Heart left ventricle (tissue), 16 donors: ENCODE results near the gene CLCA2. TPM values are rescaled to one million over a fixed set of nuclear protein-coding genes. Genes with fewer than 3 reads are reported as not detected.

ENCODE experiments used
- ATAC-seq, 4 donors: fragments of 200-7000 bp; cut with Tn5 transposase; one replicate each; pipeline ENCODE4 v1.9.1; 2020 to 2022; ENCODE audit warnings: moderate library complexity in 4 of 4, mild to moderate bottlenecking in 3 of 4, moderate number of reproducible peaks in 1 of 4
- DNase-seq, 5 donors: peaks; one replicate each; pipeline ENCODE4 v3.0.0-alpha.2; 2020
- H3K27ac ChIP-seq, 12 donors: fragments of 200-600 bp; sonication (generic) in 4 of 12; one replicate each; pipeline versions ENCODE4 v1.5.0 to v1.8.0; 2016 to 2022; ENCODE audit warnings: mild to moderate bottlenecking in 2 of 12
- H3K27me3 ChIP-seq, 9 donors: fragments of 200-600 bp; sonication (generic) in 2 of 9; one replicate each; pipeline versions ENCODE4 v1.5.1 to v1.8.0; 2016 to 2022; ENCODE audit warnings: mild to moderate bottlenecking in 3 of 9
- H3K36me3 ChIP-seq, 9 donors: fragments of 200-600 bp; sonication (generic) in 2 of 9; one replicate each; pipeline versions ENCODE4 v1.5.0 to v1.8.0; 2018 to 2022; ENCODE audit warnings: mild to moderate bottlenecking in 2 of 9
- H3K4me1 ChIP-seq, 12 donors: fragments of 200-600 bp; sonication (generic) in 4 of 12; one replicate each; pipeline versions ENCODE4 v1.5.0 to v1.8.0; 2016 to 2022; ENCODE audit warnings: mild to moderate bottlenecking in 3 of 12
- H3K4me3 ChIP-seq, 12 donors: fragments of 200-600 bp; sonication (generic) in 4 of 12; one replicate each; pipeline versions ENCODE4 v1.5.0 to v1.8.0; 2017 to 2022; ENCODE audit warnings: mild to moderate bottlenecking in 9 of 12, moderate library complexity in 4 of 12
- H3K9me3 ChIP-seq, 12 donors: fragments of 200-600 bp; sonication (generic) in 4 of 12; one replicate each; pipeline versions ENCODE4 v1.5.0 to v1.8.0; 2016 to 2022; ENCODE audit warnings: mild to moderate bottlenecking in 1 of 12
- CTCF ChIP-seq, 12 donors: fragments of 200-600 bp; sonication (generic) in 4 of 12; IDR thresholded peaks; one replicate each; pipeline versions ENCODE4 v1.5.0 to v1.8.0; 2018 to 2022; ENCODE audit warnings: antibody characterized with exemption in 12 of 12, mild to moderate bottlenecking in 5 of 12
- POLR2A ChIP-seq, 2 donors: fragments of 450-650 bp; IDR thresholded peaks; one replicate each; pipeline ENCODE4 v1.6.1; 2017; ENCODE audit warnings: antibody characterized with exemption in 2 of 2, mild to moderate bottlenecking in 2 of 2, moderate library complexity in 2 of 2
- WGBS, 4 donors: extraction: QIAGEN DNeasy Blood & Tissue Kit in 2 of 4; methylation state at CpG; one replicate each; pipeline versions ENCODE4 v1.1.5 to v1.1.7; 2013 to 2018; 5-methylcytosine and 5-hydroxymethylcytosine counted together
- intact Hi-C, 10 donors: fragments of 100-400 bp; cut with DNase I; formaldehyde crosslinking; loops; one replicate each; pipeline versions ENCODE4 v1.11.1 to v1.14.2; 2022
- polyA plus RNA-seq, 2 donors: library from polyadenylated mRNA; stranded (reverse); fragments of 200-250 nt; gene quantifications; one replicate each; pipeline ENCODE4 v1.2.3, GENCODE V29; 2013
- total RNA-seq, 9 donors: library from RNA; depleted of rRNA in 2 of 9; stranded (reverse); fragments of >200 nt in 2 of 9; fragmentation: NEBNext Ultra II Directional in 3 of 9; extraction: Animal tissue kit (Norgen Biotek cat#: 25700) in 3 of 9; gene quantifications; one replicate each; pipeline versions ENCODE4 v1.1.0 to v1.2.4, GENCODE V29; 2016 to 2023
- donor health status: ischemic (EF 13 %, LVEDD 7.1; RV severe dilation, severe dysfunction).
- donor health status: healthy with polysubstance abuse.
- donor health status: DM: no; HTN: yes; CAD: no.
- donor health status: DM: no; HTN: no; CAD: no.
- donor health status: ischemic (EF 25% LVEDD 6.9; RV normal size, moderate dysfunction).
- donor health status: ischemic (EF 25% LVEDD 5.7; RV mildly dilated, moderate dysfunction).
- donor health status: healthy.
- donor health status: DM: yes; HTN: yes; CAD: no.
- donor health status: ischemic (EF 35%, LVEDD 5.7; RV mildly dilated, moderate dysfunction).
- donor health status: nonischemic (EF 11% LVEDD 7.7; RV severe dilation, severe dysfunction).
- donor health status: DM: yes; HTN: yes; CAD: no.
- donor health status: PGD.
- donor health status: ischemic (EF 29% LVEDD 5.4; RV normal size, mild dysfunction).
- donor health status: nonischemic (EF 23%, LVEDD 6.1; RV moderate dilation, normal function).

The CLCA2 gene
- total and polyA plus RNA-seq, 11 donors = 0.07 to 0.24 (median 0.16) TPM; not detected in 8

- 75 to 87% (median 78%) methylated on average over 7 of the region's 7 CpGs for WGBS, 4 donors
- H3K9me3 ChIP-seq = no peaks in the 10 kb centered on the region
- no peak within 1 kb of the TSS for H3K4me3 ChIP-seq
- H3K27ac ChIP-seq = no peak within 1 kb of the TSS
- intact Hi-C loops = no loop called here
- H3K4me1 ChIP-seq = no peaks in the 10 kb centered on the region
- TF ChIP-seq POLR2A (IDR thresholded peaks at IDR 0.05) = no peak
- no peaks in the 10 kb centered on the region for H3K36me3 ChIP-seq
- H3K27me3 ChIP-seq = no peaks in the 10 kb centered on the region
- ATAC-seq (no peak), DNase-seq (no peak)
Observed at GRCh38 chr1:86468501-86468977, 44.6 kb downstream of the CLCA2 start, which contains the start of gene CLCA1. Gene CLCA1 (plus strand): TSS chr1:86468927. CDS start chr1:86468972, 45 bp downstream.

- DNase-seq = no peak
- Histone ChIP-seq H3K27me3 (no peaks in the 10 kb centered on the region), H3K4me3 (no peak overlapping the region), H3K27ac (no peak overlapping the region), H3K9me3 (no peaks in the 10 kb centered on the region), H3K4me1 (no peaks in the 10 kb centered on the region), H3K36me3 (no peaks in the 10 kb centered on the region)
- TF ChIP-seq CTCF (IDR thresholded peaks at IDR 0.05) = no peak
- TF ChIP-seq POLR2A (IDR thresholded peaks at IDR 0.05) = no peak
- intact Hi-C loops = loop anchor here in 9 of 10 donors (5.0 to 10.0 kb wide), 5 partner anchors 36 to 274 kb away; no protein-coding TSS in a partner anchor
- WGBS, 4 donors = 79 to 89% (median 84%) methylated on average over 10 of the region's 10 CpGs
- peak in 1 of 4 donors; percentile 32 for ATAC-seq
Observed at GRCh38 chr1:86470859-86471258, 46.9 kb downstream of the CLCA2 start.

DNA sequence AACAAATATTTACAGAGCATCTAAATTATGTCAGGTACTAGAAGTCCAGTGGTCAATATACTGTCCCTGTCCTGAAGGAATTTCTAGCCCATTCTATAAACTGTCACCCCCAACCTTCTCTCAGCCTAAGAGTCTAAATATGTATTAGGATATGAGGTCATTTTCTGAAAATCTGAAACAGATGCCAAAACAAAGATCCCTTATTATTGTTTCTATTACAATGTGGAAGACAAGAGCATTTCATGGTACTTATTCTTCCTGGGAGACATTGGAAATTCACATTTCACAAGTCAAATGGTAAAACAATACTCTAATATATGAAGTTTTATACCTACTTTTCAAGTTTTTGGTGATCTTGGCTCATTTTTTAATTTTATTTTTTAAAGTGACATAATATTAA, 47.3 kb downstream of the CLCA2 start:
- ATAC-seq = no peak
- Histone ChIP-seq H3K4me3 (no peak overlapping the region), H3K36me3 (no peaks in the 10 kb centered on the region), H3K27ac (no peak overlapping the region), H3K4me1 (no peaks in the 10 kb centered on the region), H3K27me3 (no peaks in the 10 kb centered on the region), H3K9me3 (no peaks in the 10 kb centered on the region)
- no peak for TF ChIP-seq CTCF (IDR thresholded peaks at IDR 0.05)
- no peak for TF ChIP-seq POLR2A (IDR thresholded peaks at IDR 0.05)
- intact Hi-C loops = loop anchor here in 9 of 10 donors (5.0 to 10.0 kb wide), 5 partner anchors 36 to 274 kb away; no protein-coding TSS in a partner anchor
- no peak for DNase-seq

DNA sequence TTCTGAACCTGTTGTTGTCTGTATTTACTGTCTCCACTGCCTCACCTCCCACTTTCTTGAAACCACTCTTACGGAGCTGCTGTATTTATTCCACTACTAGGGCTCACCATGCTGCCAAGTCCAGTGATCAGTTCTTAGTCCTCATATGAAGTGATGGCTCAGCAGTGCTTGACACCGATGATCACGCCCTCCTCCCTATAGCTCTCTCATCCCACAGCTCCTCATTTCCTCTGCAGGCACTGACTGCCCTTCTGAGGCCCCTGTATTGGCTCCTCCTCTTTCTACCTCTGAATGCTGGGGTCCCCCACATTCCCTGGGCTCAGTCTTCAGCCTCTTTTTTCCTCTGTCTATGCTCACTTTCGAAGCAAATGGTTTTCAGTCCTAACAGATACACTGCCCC, 48.2 kb downstream of the CLCA2 start:
- WGBS, 4 donors = 69 to 77% (median 72%) methylated on average over 4 of the region's 4 CpGs
- intact Hi-C loops = loop anchor here in 9 of 10 donors (5.0 to 10.0 kb wide), 5 partner anchors 35 to 273 kb away; no protein-coding TSS in a partner anchor
- TF ChIP-seq POLR2A (IDR thresholded peaks at IDR 0.05) = no peak
- no peak for TF ChIP-seq CTCF (IDR thresholded peaks at IDR 0.05)
- DNase-seq = no peak
- Histone ChIP-seq H3K36me3 (no peaks in the 10 kb centered on the region), H3K4me1 (no peaks in the 10 kb centered on the region), H3K27ac (no peak overlapping the region), H3K27me3 (no peaks in the 10 kb centered on the region), H3K9me3 (no peaks in the 10 kb centered on the region), H3K4me3 (no peak overlapping the region)
- no peak for ATAC-seq

- no peaks in the 10 kb centered on the region for H3K36me3 ChIP-seq
- no peak for ATAC-seq
- no peak overlapping the region for H3K27ac ChIP-seq
- intact Hi-C loops = loop anchor here in 9 of 10 donors (5.0 to 10.0 kb wide), 5 partner anchors 35 to 272 kb away; no protein-coding TSS in a partner anchor
- 59 to 91% (median 69%) methylated on average over 3 of the region's 3 CpGs for WGBS, 4 donors
- no peak overlapping the region for H3K4me3 ChIP-seq
- no peak for DNase-seq
- no peaks in the 10 kb centered on the region for H3K9me3 ChIP-seq
- H3K4me1 ChIP-seq = no peaks in the 10 kb centered on the region
- TF ChIP-seq POLR2A (IDR thresholded peaks at IDR 0.05) (no peak), CTCF (IDR thresholded peaks at IDR 0.05) (no peak)
- no peaks in the 10 kb centered on the region for H3K27me3 ChIP-seq
Observed at GRCh38 chr1:86472767-86473166, 48.8 kb downstream of the CLCA2 start.
